Measurements from ENCODE around the gene FMNL2. TPM values are rescaled to one million over a fixed set of nuclear protein-coding genes. Genes with fewer than 3 reads are reported as not detected.

FMNL2 gene
- total and polyA plus RNA-seq, 2 experiments from 2014 or later = 16.5 to 45.4 TPM

GRCh38 chr2:152509772-152510491, 175.0 kb downstream of the FMNL2 start:
- Histone ChIP-seq H3K27me3 (ENCODE audit: insufficient read depth) (no peaks in the 10 kb centered on the region), H3K27ac (ENCODE audit: low read depth) (no peak overlapping the region), H3F3A (replicated peaks; ENCODE audit: low read depth) (no peaks in the 10 kb centered on the region), H3K9me2 (ENCODE audit: insufficient read depth) (no peaks in the 10 kb centered on the region), H3K36me3 (ENCODE audit: insufficient read depth) (no peaks in the 10 kb centered on the region), H3K79me2 (replicated peaks; ENCODE audit: insufficient read depth) (peaks cover 77% of the 10 kb centered on the region), H3K4me3 (no peak overlapping the region), H3K4me2 (no peak overlapping the region), H2AFZ (no peak overlapping the region), H3K4me1 (ENCODE audit: insufficient read depth) (0 out of 2 replicates have a peak, but pooled peaks cover 4% of the 10 kb centered on the region), H4K20me1 (replicated peaks; ENCODE audit: insufficient read depth) (peaks cover 12% of the 10 kb centered on the region)
- Mint-ChIP-seq H3K4me3 (no peak overlapping the region), H3K27me3 (ENCODE audit: insufficient read depth, low read depth, poor library complexity) (no peaks in the 10 kb centered on the region), H3K9me3 (no peaks in the 10 kb centered on the region), H3K4me1 (peaks cover 21% of the 10 kb centered on the region), H3K36me3 (ENCODE audit: low read depth) (no peaks in the 10 kb centered on the region), H3K27ac (no peak overlapping the region)
- no peak for TF ChIP-seq ZNF462 (CRISPR knock-in tag; IDR thresholded peaks at IDR 0.05)
- TF ChIP-seq POLR2AphosphoS5 (IDR thresholded peaks at IDR 0.05; ENCODE audit: low read depth) = no peak
- TF ChIP-seq JUNB (IDR thresholded peaks at IDR 0.05; ENCODE audit: unreplicated experiment) = no peak
- no peak for TF ChIP-seq ZNF331 (CRISPR knock-in tag; IDR thresholded peaks at IDR 0.05; ENCODE audit: low read depth)
- no peak for TF ChIP-seq NANOG (IDR thresholded peaks at IDR 0.05; ENCODE audit: borderline replicate concordance)
- TF ChIP-seq STAT1 (IDR thresholded peaks at IDR 0.05; ENCODE audit: unreplicated experiment) = no peak
- TF ChIP-seq, protein P1, sequence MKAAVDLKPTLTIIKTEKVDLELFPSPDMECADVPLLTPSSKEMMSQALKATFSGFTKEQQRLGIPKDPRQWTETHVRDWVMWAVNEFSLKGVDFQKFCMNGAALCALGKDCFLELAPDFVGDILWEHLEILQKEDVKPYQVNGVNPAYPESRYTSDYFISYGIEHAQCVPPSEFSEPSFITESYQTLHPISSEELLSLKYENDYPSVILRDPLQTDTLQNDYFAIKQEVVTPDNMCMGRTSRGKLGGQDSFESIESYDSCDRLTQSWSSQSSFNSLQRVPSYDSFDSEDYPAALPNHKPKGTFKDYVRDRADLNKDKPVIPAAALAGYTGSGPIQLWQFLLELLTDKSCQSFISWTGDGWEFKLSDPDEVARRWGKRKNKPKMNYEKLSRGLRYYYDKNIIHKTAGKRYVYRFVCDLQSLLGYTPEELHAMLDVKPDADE (IDR thresholded peaks at IDR 0.05) = no peak
- TF ChIP-seq CREB1 (CRISPR knock-in tag; IDR thresholded peaks at IDR 0.05; ENCODE audit: low read depth) = no peak
- TF ChIP-seq ZNF114 (CRISPR knock-in tag; IDR thresholded peaks at IDR 0.05) = no peak
- TF ChIP-seq, protein P2, sequence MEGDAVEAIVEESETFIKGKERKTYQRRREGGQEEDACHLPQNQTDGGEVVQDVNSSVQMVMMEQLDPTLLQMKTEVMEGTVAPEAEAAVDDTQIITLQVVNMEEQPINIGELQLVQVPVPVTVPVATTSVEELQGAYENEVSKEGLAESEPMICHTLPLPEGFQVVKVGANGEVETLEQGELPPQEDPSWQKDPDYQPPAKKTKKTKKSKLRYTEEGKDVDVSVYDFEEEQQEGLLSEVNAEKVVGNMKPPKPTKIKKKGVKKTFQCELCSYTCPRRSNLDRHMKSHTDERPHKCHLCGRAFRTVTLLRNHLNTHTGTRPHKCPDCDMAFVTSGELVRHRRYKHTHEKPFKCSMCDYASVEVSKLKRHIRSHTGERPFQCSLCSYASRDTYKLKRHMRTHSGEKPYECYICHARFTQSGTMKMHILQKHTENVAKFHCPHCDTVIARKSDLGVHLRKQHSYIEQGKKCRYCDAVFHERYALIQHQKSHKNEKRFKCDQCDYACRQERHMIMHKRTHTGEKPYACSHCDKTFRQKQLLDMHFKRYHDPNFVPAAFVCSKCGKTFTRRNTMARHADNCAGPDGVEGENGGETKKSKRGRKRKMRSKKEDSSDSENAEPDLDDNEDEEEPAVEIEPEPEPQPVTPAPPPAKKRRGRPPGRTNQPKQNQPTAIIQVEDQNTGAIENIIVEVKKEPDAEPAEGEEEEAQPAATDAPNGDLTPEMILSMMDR (conservative IDR thresholded peaks at IDR 0.05; ENCODE audit: low read depth in 2 of 2) = no peak
- no peak for TF ChIP-seq EZH2phosphoT487 (IDR thresholded peaks at IDR 0.05; ENCODE audit: unreplicated experiment)
- TF ChIP-seq EZH2 (IDR thresholded peaks at IDR 0.05; ENCODE audit: low read depth, unreplicated experiment) = no peak
- TF ChIP-seq REST (IDR thresholded peaks at IDR 0.05; ENCODE audit: unreplicated experiment) = no peak
- DNase-seq (ENCODE audit: low spot score) = no peak
- no peak for ATAC-seq
